NCI-H1436 (cell line): Measurements from ENCODE around the gene NEGR1.
A peak's percentile ranks its signal among the peaks of the same experiment; 100 is the strongest.

ENCODE experiments used
- DNase-seq: peaks from one replicate; lab custom pipeline; 2025; lab: John Stamatoyannopoulos, UW

NEGR1 gene

DNA sequence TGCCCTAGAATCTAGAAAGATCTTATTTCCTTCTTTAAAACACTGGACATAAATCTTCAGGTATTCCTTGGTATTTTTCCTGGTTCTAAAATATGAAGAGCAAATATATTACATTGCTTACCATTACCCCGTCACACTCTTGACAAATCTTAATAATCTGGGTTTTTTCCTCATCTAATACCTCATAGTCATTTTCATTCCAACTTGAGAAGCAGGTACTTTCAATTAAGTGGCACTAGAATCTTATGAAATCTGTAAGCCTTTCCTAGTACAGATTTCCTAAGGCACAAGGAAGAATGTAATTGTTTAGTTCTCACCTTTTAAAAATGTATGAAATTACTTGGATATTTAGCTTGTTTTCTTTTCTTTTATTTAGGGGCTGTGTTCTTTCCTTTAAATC lies 720.0 kb downstream of the NEGR1 start:
- no peak for DNase-seq

DNA sequence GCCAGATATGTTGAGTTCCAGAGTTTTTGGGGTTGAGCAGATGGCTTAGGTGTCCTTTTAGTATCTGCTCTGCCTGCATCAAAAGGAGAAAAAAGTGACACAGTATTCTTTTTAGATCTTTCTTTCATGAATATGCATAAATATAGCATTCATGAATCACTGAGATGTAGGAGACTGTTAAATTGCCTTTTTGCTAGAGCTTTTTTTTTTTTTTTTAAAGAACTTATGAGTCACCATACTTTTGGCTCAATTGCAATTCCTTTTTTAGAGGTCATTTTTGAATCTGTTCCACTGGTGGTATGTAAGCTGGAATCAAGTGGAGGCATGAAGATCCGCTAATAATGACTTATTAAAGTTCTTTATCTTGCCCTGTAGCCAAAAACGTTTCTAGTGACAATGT lies 720.6 kb downstream of the NEGR1 start:
- no peak for DNase-seq

DNA sequence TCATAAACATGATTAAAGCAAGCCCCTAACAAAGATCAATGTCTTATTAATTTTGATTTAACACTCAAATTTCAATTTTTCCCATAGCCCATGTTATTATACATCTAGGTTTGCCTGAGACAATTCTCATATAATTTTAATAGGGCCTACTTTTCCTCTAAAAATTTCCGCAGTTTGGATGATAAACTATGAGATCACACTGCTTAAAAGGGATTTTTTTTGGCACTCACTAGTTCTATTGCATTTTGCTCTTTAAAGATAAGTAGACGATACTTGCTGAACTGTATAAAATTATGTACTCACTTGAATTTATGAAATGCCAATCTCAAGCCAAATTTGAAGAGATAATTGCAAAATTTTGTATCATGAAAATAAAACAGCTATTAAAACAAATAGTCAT lies 721.1 kb downstream of the NEGR1 start:
- no peak for DNase-seq

- no peak for DNase-seq
Observed at GRCh38 chr1:71559880-71560279, 722.5 kb downstream of the NEGR1 start.

GRCh38 chr1:71557138-71557537 lies 725.2 kb downstream of the NEGR1 start:
- no peak for DNase-seq

DNA sequence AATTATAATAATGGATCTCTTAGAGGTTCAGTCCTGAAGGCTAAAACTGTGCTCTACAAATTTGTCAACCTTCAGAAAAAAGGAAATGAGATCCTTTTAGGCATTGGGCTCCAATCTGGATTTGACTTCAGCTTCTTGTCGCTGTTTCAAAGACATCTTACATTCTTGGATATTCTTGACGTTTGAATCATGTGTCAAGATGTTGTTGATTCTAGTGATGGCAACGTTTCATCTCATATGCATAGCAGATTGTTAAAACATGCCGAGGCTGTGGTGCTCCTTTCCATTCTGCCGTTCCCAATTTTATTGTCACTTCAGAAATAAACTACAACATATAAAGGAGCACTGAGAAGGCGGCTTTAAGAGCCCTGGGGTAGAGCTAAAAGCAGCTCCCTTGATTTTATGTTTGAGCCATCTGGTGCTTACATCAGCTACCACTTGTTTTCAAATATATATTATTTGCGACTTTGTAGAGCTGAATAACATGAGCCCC lies 733.9 kb downstream of the NEGR1 start:
- no peak for DNase-seq

DNA sequence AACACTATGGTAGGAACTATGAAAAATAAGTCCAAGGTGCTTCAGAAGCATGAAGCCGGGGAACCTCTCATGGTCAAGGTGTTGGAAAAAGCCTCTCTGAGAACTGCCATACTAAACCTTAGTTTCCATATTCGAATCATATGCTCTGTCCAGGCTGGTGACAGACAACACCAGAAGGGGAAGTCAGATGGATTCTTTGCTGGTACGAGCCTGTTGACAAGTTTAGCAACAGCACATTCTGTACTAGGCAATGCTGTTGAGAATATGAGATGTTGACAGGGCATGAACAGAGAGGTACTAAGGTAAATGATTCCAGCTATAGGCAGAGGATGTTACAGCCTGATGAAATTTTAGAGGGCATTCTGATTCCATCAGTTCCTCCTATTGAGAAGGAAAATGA lies 740.2 kb downstream of the NEGR1 start:
- DNase-seq: no peak

DNA sequence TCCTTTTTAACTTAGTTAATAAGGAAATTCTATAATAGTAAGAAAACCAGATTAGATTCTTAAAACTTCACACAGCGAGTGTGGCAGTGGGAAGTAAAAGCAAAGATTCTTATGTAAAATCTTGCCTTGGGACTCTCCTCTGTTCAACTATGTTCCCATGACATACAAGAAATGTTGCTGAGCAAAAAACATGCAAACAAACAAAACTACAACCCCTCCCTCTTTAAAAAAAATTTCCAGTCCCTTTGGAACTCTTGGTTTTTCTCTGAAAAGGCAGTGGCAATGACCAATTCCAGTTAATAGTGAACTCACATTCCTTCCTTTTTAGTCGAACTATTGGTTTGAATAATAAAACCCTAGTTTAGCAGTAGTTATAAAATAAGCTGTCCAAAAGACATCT lies 748.4 kb downstream of the NEGR1 start:
- no peak for DNase-seq

- DNase-seq: no peak
Observed at GRCh38 chr1:71532343-71532742, 750.0 kb downstream of the NEGR1 start.

GRCh38 chr1:71526824-71527223 lies 755.5 kb downstream of the NEGR1 start:
- no peak for DNase-seq

DNA sequence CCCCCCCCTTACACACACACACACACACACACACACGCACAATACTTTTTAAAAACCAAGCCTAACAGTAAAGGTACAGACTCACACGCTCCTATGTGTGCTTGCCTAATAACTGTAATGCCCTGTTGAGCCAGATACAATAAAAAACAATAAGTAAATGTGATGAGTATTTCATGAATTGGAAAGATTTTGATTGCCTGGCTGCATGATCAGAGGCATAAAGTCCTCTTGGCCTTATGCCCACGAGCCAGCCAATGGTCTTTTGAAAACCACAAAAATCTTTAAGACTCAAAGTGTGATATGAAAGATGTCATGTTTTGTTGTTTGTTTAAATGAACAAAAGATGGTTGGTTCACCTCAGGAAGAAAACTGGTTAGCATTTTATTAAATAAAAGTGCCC lies 759.6 kb downstream of the NEGR1 start:
- DNase-seq: no peak

- peak; percentile 35 for DNase-seq
Observed at GRCh38 chr1:71521655-71522264, 760.6 kb downstream of the NEGR1 start.

DNA sequence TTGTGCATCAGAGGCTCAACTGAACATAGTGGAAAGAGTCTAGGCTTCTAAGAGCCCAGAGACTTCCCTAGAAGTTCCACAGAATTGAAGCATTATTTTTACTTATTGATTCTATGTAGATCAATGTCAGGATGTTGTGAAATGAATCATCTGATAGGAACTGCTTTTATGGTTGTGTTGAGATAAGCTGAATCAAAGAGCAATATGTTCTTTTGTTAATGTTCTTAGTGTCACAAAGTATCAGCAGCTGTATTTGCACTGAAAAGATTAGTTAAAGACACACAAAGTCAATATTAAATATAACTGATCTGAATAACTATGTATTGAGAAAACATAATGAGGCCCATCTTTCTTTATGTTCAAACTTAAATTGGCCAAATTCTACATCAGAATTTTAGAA lies 770.8 kb downstream of the NEGR1 start:
- DNase-seq: no peak

DNA sequence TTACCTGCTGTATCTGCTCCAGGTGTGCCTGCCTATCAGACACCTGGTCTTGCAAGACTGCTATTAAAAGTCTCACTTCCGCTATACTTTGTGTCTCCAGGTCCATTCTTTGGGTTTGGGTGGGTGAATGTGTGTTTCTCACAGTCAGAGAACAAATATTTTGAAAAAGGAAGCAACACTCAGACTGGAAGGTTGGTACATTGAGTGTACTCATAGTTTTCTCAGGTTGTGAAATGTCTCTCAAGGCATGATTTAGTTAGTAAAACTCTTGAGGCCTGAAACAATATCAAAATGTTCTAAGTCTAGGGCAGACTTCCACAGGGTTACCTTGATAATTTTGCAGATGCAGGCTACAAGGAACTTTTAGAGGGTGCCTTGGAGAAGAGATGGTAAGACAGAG lies 771.6 kb downstream of the NEGR1 start:
- DNase-seq: no peak

- DNase-seq: no peak
Observed at GRCh38 chr1:71509051-71509595, 773.2 kb downstream of the NEGR1 start.

DNA sequence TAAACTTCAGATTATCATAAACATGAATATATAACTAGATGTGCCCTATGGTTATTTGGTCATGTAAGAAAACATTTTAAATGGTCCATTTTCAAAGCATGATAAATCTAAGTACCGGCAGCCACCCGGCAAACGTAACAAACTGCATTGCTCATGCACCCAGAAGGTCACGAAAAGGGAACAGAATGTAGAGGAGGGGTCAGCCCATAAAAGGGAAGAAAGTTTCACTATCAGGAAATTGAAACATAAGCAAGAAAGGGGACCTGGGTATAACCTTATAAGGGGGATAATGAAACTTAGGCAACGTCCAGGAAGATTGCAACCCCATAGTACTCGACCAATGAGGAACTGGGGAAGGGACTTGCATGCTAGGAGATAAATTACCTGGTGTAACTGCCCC lies 780.3 kb downstream of the NEGR1 start:
- no peak for DNase-seq

DNA sequence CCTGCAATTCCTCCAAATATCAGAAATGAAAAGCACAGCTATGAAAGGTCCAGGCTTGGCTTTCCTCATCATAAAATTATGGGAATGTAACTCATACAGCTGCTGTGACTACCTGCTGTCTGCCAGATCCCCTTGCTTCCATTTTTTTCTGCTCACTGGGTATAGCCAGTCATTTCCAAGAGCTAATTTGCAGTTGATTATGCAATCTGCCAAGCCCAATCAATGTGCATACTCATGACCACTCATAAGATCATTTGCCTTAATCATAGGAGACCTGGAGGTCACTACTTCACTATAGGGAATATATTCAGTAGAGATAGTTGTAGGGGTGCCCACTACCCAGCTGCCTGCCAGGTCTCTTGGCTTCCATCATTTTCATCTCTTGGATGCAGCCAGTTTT lies 783.8 kb downstream of the NEGR1 start:
- no peak for DNase-seq

DNA sequence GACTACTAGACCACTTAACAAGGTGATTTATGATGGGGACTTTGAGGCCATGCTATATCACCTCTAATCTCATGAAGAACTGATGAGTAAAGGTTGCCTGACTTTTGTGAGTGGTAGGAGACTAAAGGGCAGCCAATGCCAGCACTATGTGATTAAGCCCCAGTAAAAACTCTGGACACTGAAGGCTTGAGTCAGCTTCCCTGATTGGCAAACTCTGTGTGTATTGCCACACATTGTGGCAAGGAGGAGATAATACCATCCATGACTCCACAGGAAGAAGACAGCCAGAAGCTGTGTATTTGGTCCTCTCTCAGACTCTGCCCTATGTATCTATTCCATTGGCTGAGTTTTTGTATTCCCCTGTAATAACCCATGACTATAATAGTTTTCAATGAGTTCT lies 788.2 kb downstream of the NEGR1 start:
- DNase-seq: no peak

GRCh38 chr1:71492298-71493041 lies 789.9 kb downstream of the NEGR1 start:
- DNase-seq: no peak

GRCh38 chr1:71490432-71490831 lies 791.9 kb downstream of the NEGR1 start:
- DNase-seq: no peak

DNA sequence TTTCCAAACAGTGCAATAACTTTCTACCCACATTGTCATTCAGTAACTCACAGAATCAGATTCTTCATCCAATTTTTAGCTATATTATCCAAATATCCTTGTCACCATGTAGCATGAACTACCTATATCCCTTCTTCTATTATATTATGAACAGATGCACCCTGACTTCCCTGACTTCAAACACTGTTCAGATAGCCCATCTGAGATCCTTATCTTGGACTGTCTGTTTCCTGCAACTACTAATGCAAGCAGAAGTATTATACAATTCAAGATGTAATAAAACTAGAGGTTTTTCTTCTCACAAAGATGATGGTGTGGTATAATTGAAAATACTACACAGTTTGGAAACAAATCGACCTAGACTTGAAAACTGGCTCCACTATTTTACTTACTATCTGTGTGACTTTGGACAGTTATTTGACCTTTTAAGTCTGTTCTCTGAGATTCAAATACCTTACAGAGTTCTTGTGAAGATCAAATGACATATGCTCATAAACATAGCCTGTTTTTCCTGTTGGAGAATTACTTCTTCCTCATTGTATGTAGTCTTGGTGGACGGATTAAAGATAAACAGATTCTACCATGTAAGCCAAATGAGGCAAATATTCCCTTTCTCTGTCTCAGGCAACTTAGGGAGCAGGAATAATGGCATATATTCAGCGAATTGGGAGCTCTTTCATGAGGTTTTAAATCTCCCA lies 793.6 kb downstream of the NEGR1 start:
- DNase-seq: no peak

DNA sequence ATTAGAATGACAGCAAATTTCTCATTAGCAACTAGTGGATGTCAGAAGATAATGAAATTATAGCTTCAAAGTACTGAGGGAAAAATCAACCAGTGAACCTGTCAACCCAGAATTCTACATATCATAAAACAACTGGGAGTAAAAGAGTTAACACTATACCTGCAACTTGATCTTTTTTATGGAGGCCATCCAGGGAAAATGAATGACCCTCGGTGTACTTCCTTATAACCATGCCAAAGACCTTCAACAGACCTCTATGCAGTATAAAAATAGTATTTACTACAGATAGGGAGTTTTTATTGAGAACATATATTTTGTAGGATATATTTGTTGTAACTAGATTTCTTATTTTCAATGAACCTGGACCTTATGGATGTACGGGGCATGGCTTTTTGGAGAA lies 809.0 kb downstream of the NEGR1 start:
- DNase-seq: no peak

DNA sequence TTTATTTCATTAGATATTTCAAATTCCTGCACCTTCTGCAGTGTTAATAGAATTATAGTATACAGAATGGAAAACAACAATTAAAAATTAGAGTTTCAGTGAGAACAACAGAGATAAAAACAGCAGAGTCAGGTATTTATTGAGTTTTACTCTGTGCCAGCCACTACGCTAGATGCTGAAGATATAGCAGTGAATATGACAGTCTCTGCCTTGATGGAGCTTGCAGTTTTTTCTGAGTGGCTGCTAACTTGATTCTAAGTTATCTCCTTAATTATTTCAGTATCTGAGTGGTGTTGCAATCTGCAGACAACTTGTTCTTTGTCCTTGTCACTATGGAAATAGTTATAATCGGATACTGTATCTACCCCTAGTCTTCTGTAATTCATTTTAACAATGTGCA lies 817.2 kb downstream of the NEGR1 start:
- DNase-seq: no peak
